ENCODE data around the gene COP1. TPM values are rescaled to one million over a fixed set of nuclear protein-coding genes. Genes with fewer than 3 reads are reported as not detected.

Gene COP1
- 81.9 TPM for total RNA-seq

DNA sequence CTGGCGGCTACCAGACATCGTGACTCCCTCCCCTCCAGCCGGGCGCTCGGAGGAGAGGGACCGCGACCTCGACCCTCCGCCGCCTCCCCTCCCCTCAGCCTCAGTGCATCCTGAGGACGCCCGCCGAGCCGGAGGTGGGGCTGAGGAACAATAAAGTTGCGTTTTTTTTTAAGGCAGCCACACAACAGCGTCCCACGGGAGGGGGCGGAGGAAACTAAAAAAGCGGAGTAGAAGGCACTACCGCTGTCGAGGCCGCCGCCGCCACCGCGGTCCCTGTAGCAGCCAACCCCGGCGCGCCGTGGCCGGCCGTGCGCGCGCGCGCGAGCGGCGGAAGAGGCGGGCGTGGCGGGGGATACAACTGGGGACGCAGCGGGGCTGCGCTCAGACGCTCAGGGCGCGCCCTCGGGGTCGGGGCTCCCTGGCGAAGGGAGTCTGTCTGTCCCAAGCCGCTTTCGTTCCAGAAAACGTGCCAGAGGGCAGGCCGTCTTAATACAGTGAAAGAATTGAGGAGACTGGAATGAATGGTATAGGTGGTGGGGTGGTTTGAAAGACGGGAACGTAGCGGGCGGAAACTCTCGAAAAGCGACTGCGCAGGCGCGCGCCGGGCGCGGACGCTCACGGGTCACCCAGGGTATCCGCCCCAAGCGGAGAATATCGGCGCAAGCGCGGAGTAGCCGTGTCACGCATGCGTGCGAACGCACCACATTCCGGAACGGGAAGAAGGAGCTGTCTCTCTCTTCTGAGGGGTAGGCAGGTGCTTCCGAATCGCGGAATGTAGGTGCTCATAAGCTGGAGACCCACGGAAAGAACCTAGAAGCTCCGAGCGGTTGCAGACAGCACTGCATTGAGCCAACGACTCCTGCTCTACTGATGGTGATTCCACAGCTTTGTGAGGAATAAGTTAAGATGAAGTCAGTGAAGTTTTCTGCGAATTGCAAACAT, at the start of gene COP1:
Gene COP1 (minus strand): TSS at position 326 of the 942 bp plus-strand sequence. CDS start 308 bp downstream, at position 18.

Measured in camera-type eye (tissue), 1 donor.